Activated CD4-positive, alpha-beta T cell treated with anti-CD3 and anti-CD28 coated beads for 4 hours (primary cell): ENCODE measurements around the gene APP.
"Not testable (repeated sequence)": the region's sequence is repeated elsewhere in the genome, so short reads cannot be mapped to it uniquely, and the experiment has no call there.

ENCODE experiments used
- DNase-seq, 2 donors: peaks; one replicate each; pipeline ENCODE4 v3.0.0-alpha.2; 2020

APP gene

DNA sequence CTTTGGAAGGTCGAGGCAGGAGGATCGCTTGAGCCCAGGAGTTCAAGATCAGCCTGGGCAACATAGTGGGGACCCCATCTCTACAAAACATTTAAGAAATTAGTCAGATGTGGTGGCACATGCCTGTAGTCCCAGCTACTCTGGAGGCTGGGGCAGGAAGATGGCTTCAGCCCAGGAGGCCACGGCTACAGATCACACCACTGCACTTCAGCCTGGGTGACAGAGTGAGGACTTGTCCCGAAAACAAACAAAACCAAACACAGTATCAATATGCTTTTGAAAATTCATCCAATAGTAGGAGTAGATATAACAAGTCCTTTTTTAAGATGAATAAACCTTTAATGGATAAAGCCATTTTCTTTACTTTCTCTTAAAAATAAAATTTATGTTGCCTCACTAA lies 8.5 kb downstream of the APP start:
- DNase-seq: no peak

DNA sequence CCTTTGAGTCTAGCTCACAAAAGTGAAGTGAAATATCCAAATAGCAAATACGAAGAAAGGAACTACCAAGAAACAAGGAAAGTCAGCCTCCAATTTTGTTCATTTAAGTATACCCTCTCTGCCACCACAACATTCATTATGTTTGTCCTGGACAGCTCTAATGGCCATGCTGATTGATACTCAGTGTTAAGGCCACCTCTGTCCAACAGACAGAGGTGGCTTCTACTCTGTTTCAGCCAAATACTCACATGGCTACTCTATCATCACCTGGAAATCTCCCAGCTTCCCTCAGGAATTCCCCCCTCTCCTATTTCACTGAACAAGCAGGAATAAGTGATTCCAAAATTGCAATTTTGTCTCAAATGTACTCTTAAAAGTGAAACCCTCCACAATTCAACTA lies 10.7 kb downstream of the APP start:
- no peak for DNase-seq

DNA sequence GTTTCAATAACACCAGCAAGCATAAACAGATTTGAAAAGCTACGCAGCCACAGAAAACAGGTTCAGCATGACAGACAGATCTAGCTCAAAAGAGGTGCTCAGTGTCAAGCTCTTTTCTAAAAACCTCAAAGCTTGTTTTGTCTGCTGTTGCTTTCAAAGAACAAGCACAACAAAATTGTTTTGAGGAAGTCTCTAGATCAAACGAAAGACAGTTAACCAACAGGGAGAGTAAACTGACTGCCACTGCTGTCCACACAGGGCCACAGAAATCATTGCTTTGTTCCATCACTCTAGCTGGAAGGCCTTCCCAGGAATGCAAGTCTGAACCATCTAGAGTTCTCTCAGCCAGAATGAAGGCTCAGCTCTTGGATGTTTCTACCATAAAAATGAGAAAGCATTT lies 12.8 kb downstream of the APP start:
- DNase-seq: no peak

DNA sequence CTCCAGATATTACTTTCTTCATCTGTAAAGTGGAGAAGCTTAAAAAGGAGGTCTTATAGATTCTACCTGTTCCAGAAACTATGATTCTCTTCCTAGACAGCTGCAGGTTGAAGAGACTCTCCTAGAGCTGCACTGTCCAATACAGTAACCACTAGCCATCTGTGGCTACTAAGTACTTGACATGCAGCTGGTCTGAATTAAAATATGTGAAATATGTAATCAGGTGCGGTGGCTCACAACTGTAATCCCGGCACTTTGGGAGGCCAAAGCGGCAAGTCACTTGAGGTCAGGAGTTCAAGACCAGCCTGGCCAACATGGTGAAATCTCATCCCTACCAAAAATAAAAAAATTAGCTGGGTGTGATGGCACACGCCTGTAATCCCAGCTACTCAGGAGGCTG lies 15.8 kb downstream of the APP start:
- DNase-seq: no peak

DNA sequence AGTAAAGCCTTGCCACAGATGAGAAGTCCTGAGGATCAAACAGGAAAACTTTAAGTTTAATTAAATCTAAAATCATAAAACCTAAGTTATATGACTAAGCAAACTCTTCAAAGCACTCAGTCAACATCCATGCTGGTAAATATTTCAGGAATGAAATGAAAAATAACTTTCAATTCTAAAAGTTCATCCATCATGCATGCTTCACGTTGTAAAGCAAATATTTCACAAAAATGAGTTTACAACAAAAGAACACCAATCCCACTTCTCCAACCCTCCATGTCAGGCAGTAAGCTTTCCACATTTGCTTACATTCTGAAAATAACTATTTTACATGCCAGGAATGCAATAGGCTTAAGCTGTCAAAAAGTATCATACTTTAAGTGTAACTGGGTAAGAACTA lies 16.8 kb downstream of the APP start:
- DNase-seq: no peak

DNA sequence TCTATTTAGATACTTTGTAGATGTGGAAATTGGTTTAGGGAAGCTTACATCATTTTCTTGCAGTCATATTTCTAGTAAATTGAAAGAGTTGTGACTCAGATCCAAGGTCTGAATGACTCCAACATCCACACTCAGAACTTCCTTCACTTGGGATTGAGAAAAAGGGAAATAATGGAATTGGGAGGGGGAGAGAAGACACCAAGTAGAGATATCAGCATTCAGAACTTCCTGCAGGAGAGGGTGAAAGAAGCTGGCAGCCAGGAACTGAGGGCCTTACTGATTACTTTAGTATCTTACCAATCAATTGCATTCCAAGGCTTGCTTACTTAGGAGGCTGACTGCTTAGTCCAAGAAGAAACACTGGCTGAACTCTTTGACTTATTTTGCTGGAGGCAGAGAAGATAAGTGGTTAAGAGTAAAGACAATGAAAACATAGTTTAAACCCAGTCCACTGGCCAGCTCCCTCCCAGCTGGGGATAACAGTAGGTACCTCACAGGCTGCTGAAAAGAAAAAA lies 21.7 kb downstream of the APP start:
- DNase-seq: no peak

DNA sequence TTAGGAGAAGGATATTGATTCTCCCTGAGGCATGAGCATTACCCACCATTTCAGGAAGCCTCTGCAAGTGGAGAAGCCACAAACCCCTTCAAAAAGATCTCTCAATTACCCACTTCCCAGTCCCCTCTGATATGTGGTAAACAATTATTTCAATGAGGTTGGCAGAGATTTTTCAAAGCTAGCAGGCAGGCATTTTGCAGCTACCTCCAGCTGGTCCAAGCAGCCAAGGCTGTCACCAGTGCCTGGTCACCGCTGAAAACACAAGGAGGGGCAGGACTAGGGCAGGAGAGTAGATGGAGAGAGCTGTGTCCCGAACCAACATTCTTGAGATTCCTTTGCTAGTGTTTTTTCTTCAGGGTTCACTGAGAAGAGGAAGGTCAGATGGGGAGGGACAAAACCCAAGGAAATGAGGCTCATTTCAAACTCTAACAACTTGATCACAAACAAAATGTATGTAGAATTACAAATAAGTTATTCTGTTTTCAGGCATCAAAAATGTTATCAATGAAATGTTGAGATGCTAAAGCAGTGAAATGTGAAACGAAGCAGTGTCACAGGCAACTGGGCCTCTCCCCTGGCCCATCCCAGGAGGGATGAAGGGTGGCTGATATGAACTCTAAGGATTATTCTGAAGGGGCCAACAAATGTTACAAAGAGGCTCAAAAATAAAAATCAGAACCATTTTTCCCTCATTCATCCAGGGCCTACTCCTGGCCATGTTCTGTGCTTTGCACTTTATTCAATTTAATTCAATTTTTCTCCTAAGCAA lies 22.3 kb downstream of the APP start:
- no peak for DNase-seq

DNA sequence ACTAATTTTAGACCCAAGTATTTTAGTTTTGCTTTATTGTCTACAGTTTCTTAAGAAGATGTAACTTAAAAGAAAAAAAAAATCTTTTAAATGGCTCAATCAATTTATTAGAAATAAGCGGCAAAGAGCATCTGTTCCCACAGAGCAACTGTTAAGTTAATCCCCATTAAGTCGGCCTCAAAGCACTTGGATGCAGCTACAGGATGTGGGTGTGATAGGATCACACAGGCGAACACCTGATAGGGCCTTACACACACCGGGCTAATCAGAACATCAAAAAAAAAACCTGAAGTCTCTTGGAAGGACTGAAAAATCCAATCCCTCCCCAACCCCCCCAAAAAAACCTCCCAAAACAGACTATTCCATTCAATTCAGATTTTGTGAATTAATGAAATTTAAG lies 23.0 kb downstream of the APP start:
- DNase-seq: no peak

DNA sequence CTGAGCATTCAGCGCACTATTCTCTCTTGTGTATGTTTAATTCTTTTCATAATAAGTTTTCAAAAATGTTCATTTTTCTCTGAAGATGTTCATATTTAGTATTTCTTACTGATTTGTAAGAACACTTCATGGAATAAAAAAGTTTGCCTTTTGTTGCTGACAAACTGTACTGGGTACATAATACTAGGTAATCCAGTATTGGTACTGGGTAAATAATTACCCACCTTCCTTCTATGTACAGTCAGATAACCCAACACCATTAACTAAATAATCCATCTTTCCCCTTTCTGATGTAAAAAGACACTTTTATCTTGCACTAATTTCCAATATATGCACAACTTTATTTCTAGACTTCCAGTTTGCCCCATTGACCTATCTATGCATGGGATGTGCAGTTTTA lies 23.9 kb downstream of the APP start:
- DNase-seq: no peak

DNA sequence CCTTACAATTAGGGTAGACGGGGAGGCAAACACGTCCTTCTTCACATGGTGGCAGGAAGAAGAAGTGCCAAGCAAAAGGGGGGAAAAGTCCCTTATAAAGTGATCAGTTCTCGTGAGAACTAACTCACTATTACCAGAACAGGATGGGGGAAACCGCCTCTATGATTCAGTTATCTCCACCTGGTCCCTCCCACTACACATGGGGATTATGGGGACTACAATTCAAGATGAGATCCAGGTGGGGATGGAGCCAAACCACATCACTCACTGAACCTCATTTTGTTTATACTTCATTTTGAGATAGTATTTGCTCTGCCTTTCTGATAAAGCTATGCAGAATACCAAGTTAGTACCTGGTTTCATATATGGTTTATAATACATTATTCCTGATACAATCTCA lies 26.5 kb downstream of the APP start:
- no peak for DNase-seq

DNA sequence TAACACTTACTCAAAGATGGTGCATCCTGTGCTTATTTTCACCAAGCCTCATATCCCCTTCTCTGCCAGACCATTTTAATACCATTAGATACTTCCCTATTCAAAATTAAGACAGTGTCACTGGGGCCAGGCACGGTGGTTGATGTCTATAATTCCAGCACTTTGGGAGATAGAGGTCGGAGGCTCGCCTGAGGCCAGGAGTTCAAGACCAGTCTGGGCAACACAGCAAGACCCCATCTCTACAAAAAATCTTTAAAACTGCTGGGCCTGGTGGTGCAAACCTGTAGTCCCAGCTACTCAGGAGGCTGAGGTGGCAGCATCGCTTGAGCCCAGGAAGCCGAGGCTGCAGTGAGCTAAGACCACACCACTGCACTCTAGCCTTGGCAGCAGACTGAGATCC lies 28.2 kb downstream of the APP start:
- DNase-seq: no peak

DNA sequence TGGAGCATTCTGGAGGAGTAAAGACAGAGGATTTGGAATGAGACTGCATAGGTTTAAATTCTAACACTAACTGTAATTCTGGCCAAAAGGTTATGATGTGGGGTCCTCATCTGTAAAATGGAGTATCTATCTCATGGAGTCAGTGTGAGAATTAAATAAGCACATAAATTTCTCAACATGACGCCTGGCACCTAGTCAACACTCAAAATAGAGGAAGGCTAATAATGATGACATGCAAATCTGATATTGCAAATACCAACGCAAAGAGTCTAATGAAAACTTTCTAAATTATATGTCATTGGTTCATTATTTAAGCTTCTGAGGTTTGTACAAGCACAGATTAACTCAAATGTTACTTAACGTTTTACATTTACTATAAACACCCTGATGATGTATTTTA lies 29.6 kb downstream of the APP start:
- no peak for DNase-seq

DNA sequence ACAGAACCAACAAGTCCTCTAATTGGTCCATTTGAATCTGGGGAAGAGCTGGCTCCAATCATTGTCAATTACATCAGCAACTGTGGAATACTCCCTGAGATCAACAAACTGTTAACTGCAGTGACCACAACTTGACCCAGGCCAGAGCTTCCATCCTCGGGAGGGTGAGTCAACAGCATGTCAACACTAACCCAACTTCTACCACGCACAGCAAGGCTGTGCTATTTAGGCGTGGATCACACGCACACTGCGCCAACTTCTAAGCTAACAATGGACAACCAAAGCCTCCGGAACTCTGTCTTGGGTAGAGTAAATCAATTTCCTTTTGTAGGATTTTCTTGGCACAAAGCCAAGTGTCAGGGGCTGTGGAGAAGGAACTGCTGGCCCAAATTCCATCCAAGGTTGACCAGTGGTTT lies 30.4 kb downstream of the APP start:
- no peak for DNase-seq

DNA sequence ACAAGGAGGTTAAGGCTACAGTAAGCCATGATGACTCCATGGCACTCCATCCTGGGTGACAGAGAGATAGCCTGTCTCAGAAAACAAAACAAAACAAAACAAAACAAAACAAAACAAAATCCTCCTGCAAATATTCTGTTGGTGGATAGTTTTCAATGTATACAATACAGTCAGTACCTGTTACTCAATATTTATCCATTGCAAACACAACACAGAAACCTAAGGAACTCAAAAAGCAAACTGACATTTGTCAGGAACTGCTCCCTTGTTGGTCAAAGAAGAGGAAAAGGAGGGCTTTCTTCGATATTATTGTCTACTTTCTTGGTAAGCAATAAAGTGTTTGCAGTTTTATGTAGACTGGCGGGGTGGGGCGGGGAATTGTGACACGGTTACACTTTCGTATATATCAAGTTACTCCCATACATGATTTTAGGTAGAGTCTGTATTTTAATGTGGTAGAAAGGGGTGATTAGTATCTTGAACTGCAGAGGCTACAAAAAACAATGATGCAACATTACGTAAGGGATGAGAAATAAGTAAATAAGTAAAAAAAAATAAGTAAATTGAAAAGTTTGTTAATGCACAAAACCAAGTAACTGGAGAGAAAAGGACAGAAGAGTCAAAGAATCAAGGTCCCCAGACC lies 31.8 kb downstream of the APP start:
- DNase-seq: no peak

DNA sequence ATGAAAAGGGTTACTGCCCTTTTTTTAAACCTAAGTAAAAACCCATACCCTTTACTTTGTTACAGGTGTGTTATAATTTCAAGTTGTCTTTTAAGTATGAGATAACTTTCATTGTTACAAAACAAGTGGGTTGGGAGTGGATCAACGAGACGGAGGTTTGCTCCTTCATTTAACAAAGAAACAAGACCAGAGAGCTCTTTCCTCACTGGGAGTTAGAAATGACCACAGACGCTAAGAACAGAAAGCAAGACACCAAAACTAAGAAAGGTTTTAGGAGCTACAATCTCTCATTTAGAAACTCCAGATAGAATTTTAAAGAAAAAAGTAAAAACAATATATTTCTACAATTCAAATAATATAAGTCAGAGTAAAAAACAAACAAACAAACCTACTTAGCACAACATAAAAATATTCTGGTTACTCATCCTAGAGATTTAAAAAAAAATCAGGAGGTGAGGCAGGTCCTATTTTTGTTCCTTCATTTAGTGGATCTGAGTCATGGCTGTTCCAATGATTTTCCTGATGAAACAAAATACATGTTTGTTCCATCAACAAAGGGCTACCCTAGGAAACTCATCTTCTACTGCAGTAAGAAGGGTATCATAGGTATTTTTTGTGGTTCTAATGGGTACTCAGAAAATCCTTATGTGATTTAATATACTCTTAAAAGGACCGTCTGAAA lies 33.0 kb downstream of the APP start:
- no peak for DNase-seq

DNA sequence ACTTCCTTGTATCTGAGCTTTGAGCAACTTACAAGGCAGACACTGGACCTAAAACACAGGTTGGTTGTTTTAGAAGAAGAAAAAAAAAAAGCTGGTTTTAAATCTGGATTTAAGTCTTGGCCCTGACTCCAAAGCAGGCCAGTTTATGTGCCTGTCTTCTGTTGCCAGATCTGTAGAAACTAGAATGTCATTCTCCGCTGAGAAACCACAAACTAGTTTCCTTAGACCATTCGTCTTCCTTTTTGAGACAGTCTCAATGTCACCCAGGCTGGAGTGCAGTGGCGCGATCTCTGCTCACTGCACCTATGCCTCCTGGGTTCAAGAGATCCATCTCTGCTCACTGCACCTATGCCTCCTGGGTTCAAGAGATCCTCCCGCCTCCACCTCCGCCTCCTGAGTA lies 33.9 kb downstream of the APP start:
- no peak for DNase-seq

DNA sequence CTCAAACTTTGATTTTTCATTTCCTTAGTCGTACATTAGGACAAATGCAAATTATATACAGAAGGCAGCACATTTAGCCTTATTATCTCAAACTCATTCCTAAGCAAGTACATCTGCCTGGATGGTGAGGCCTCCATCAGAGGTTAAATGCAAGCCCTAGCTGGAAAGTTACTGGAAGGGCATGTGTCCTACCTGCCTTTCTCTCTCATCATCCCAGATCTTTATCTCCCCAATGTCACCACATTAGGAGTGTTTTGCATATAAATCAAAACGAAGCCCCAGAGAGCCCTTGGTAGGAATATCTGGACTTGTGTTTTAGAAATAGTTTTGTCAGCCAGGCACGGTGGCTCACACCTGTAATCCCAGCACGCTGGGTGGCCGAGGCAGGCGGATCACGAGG lies 35.0 kb downstream of the APP start:
- DNase-seq: no peak

DNA sequence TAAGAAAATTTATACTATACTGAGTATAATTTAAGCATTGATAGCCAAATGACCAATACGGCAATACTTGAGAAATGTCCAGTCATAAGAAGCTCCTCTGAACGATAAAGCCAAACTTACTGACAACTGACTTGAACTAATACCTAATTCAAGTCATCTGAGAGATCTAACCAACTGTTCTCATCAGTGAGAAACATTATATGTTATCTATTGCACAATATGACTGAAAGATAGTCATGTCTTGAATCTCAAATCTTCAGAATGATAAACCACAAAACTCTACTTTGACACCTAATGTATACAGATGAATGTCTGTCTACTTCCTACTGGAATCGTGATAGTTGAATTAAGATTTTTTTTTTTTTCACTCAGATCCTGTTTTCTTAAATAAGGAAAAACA lies 39.0 kb downstream of the APP start:
- DNase-seq: no peak

DNA sequence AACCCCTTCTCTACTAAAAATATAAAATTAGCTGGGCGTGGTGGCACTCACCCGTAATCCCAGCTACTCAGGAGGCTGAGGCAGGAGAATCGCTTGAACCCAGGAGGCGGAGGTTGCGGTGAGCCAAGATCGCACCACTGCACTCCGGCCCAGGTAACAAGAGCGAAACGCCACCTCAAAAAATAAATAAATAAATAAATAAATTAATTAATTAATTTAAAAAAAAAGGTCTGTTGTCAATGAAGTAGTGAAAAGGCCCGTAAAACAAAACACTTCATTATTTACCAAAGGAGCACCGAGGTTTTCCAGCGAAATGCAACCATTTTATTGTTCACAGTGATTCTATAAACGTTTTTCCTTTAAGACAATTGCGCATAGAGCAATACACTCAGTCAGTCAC lies 39.5 kb downstream of the APP start:
- not testable (repeated sequence) for DNase-seq

DNA sequence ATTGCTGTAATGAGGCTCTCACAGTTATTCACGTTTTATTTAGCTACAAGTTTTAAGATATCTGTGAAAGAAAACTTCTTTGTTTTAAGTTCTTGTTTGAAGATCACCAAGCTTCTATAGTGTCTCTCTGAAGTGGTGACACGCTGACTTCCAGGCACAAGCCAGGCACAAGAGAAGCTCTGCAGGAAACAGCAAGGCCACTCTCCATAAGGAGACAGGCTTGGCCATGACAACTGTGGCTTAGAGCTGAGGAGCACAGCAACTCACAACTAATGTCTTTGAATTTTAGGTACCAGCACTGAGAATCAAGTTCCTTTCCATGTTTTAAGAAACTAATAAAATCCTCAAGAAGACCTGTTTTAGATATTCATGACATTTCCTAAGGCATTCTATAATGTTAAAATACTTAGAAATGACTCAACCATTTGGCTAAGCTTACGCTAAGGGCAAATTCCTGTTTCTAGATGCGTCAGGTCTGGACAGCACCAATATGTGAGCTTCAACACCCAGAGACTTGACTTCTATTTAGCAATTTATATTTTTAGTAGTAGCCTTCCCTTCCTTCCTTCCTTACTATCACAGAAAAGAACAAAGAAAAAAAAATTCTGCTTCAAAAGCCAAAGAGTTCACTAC lies 40.2 kb downstream of the APP start:
- no peak for DNase-seq

DNA sequence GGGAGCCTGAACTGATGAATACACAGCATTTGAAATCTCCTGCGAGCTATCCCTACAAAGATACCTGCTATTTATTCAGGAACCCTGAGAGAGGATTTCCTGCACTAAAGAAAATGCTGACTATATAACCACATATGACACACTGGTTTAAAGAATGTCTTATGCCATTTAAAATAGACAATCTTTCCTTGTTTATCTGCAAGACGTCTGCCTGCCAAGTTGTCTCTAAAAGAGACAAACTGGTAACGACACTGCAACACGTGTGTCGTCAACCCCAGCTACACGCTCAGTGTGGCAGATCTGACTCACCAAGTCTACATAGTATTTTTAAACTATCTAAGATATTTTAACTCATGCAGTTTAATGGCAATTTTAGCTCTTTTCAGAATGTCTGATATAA lies 42.7 kb downstream of the APP start:
- no peak for DNase-seq

DNA sequence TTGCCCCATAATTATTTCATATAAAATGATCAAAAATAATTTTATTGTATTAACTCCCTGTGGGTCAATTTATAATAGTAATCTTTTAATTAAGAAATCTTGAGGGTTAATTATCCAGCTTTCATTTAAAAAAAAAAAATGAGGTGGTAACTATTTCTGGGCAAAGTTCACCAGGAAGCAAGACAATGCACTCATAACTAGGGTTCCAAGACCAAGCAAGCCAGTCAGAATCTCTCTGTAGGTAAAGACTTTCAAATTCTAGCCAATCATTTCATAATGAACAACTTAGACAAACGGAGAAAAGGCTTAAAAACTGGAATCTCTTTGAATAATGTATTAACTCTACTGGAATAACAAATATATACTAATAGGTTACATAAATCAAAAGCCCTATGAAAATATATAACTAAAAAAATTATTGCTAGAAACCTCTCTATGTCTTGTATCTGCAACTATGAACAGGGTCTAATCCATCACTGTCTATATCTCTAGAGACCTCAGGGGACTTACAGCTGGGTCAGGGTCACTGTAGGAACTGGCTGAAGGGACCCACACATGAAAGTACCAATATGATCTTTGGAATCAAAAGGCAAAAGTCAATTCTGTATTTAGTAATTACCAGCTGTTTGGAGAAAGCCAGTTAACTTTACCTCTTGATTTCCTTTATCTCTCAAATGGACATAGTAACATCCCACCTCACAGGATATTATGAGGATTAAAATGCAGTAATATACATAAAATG lies 43.3 kb downstream of the APP start:
- no peak for DNase-seq

DNA sequence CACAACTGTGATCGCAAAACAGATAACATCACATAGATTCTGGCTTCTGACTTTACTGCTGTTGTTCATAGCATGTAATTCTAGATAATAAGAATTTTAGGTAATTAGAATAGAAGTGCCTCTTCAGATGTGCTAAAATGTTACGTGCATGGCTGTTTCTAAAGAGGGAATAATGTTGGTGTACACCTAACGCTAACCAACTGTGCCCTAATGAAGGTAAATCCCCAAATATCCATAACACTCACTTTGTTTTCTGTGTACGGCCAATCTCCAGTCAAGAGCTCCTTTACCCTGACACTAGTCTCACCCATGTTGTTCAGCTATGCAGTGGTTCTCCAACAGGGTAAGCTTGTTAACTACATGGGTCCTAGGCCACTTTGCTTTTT lies 44.4 kb downstream of the APP start:
- DNase-seq: no peak
